Measurements from ENCODE around the gene HIPK1. TPM values are rescaled to one million over a fixed set of nuclear protein-coding genes. Genes with fewer than 3 reads are reported as not detected.

HIPK1 gene
- total and polyA plus RNA-seq, 2 experiments from 2014 or later = 8.7 to 31.6 TPM

DNA sequence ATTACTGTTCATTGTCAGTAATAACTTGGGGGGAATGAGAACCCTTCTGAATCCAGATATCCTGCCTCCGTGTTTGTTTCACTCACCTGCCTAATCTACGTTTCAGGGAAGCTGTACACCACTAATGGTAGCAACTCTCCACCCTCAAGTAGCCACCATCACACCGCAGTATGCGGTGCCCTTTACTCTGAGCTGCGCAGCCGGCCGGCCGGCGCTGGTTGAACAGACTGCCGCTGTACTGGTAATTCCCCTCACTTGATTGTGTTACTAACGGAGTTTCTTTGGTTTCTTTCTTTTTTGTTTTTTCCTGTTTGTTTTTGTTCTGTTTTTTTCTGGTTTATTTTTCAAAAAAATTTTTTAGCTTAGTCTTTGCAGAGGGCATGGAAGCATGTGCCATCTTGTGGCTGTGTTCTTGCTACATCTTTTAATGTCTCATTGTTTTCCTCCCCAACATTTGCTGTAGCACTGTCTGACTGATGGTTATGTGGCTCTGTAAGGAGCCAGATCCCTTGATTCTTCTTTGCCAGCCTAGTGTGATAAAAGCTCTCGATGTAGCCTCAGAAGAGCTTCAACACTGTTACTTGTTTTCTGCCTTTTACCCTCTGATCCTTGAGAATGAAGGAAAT, 34.3 kb downstream of the HIPK1 start:
- no peaks in the 10 kb centered on the region for H3K79me2 ChIP-seq
- DNase-seq (ENCODE audit: low spot score) = no peak
- H3K9me3 ChIP-seq (ENCODE audit: low read depth) = no peaks in the 10 kb centered on the region
- no peak overlapping the region for H3K4me2 ChIP-seq
- H3K27me3 ChIP-seq = no peaks in the 10 kb centered on the region
- no peaks in the 10 kb centered on the region for H4K20me1 ChIP-seq (ENCODE audit: insufficient read depth, poor library complexity, severe bottlenecking)
- H3K4me3 ChIP-seq = no peak overlapping the region
- TF ChIP-seq EZH2 (IDR thresholded peaks at IDR 0.05; ENCODE audit: borderline replicate concordance) = no peak
- no peak for TF ChIP-seq EZH2phosphoT487 (IDR thresholded peaks at IDR 0.05; ENCODE audit: low read depth, severe bottlenecking, unreplicated experiment)
- TF ChIP-seq, protein P1, sequence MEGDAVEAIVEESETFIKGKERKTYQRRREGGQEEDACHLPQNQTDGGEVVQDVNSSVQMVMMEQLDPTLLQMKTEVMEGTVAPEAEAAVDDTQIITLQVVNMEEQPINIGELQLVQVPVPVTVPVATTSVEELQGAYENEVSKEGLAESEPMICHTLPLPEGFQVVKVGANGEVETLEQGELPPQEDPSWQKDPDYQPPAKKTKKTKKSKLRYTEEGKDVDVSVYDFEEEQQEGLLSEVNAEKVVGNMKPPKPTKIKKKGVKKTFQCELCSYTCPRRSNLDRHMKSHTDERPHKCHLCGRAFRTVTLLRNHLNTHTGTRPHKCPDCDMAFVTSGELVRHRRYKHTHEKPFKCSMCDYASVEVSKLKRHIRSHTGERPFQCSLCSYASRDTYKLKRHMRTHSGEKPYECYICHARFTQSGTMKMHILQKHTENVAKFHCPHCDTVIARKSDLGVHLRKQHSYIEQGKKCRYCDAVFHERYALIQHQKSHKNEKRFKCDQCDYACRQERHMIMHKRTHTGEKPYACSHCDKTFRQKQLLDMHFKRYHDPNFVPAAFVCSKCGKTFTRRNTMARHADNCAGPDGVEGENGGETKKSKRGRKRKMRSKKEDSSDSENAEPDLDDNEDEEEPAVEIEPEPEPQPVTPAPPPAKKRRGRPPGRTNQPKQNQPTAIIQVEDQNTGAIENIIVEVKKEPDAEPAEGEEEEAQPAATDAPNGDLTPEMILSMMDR (IDR thresholded peaks at IDR 0.05; ENCODE audit: poor library complexity) = no peak
- WGBS (ENCODE audit: low lambda C conversion rate, missing lambda C conversion rate) = 97% methylated on average over 12 of the region's 12 CpGs
- H3K27ac ChIP-seq = no peak overlapping the region
- H3K4me1 ChIP-seq (ENCODE audit: insufficient read depth) = no peaks in the 10 kb centered on the region
- H2AFZ ChIP-seq = no peak overlapping the region
- peaks cover 4% of the 10 kb centered on the region for H3K36me3 ChIP-seq (replicated peaks; ENCODE audit: insufficient read depth, low read depth)
- no peaks in the 10 kb centered on the region for H3K9me2 ChIP-seq (replicated peaks; ENCODE audit: insufficient read depth)

DNA sequence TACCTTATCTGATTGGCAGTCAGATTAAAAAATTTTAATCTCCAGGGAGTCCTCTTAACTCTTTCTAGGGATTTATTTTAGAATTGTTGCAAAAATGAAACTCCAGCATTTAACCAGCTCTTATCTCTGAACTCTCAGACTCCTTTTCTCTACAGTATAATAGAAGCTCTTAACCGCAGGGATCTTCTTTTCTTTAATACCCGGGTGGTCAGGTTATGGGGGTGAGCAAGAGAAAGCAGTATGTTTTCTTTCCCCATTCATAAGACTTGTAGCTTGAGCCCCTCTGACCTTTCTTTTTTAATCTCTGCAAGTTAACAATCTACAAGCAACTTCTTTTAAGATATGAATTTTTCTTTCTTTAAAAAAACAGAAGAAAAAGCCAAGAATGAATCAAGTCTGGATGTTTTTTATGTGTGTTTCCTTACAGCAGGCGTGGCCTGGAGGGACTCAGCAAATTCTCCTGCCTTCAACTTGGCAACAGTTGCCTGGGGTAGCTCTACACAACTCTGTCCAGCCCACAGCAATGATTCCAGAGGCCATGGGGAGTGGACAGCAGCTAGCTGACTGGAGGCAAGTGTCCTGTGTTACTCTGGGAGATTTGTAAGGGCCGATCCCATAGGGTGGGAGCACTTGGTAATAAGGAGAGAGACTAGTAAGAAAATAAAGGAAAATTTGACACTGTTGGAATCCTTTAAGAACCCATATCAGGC, 36.7 kb downstream of the HIPK1 start:
- no peaks in the 10 kb centered on the region for H3K9me2 ChIP-seq (replicated peaks; ENCODE audit: insufficient read depth)
- H2AFZ ChIP-seq = no peak overlapping the region
- H3K4me3 ChIP-seq = no peak overlapping the region
- no peak for TF ChIP-seq EZH2phosphoT487 (IDR thresholded peaks at IDR 0.05; ENCODE audit: low read depth, severe bottlenecking, unreplicated experiment)
- TF ChIP-seq EZH2 (IDR thresholded peaks at IDR 0.05; ENCODE audit: borderline replicate concordance) = no peak
- TF ChIP-seq, protein P1 (IDR thresholded peaks at IDR 0.05; ENCODE audit: poor library complexity) = no peak
- H4K20me1 ChIP-seq (ENCODE audit: insufficient read depth, poor library complexity, severe bottlenecking) = no peaks in the 10 kb centered on the region
- H3K4me1 ChIP-seq (ENCODE audit: insufficient read depth) = no peaks in the 10 kb centered on the region
- no peaks in the 10 kb centered on the region for H3K9me3 ChIP-seq (ENCODE audit: low read depth)
- no peak for DNase-seq (ENCODE audit: low spot score)
- H3K4me2 ChIP-seq = no peak overlapping the region
- WGBS (ENCODE audit: low lambda C conversion rate, missing lambda C conversion rate) = 90% methylated on average over 4 of the region's 4 CpGs
- no peaks in the 10 kb centered on the region for H3K27me3 ChIP-seq
- H3K27ac ChIP-seq = no peak overlapping the region
- H3K36me3 ChIP-seq (replicated peaks; ENCODE audit: insufficient read depth, low read depth) = peaks cover 4% of the 10 kb centered on the region
- no peaks in the 10 kb centered on the region for H3K79me2 ChIP-seq

DNA sequence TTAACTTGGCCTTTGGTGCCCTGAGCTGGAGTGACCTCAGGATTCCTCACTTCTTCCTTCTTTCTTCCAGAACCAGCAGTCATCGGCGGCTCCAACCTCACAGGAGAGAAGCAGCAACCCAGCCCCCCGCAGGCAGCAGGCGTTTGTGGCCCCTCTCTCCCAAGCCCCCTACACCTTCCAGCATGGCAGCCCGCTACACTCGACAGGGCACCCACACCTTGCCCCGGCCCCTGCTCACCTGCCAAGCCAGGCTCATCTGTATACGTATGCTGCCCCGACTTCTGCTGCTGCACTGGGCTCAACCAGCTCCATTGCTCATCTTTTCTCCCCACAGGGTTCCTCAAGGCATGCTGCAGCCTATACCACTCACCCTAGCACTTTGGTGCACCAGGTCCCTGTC, 43.8 kb downstream of the HIPK1 start:
- Histone ChIP-seq H3K27ac (no peak overlapping the region), H3K9me3 (ENCODE audit: low read depth) (no peaks in the 10 kb centered on the region), H4K20me1 (ENCODE audit: insufficient read depth, poor library complexity, severe bottlenecking) (no peaks in the 10 kb centered on the region), H3K27me3 (no peaks in the 10 kb centered on the region), H3K4me1 (ENCODE audit: insufficient read depth) (peaks cover 7% of the 10 kb centered on the region), H3K79me2 (no peaks in the 10 kb centered on the region), H3K4me2 (no peak overlapping the region), H2AFZ (no peak overlapping the region), H3K36me3 (replicated peaks; ENCODE audit: insufficient read depth, low read depth) (no peaks in the 10 kb centered on the region), H3K9me2 (replicated peaks; ENCODE audit: insufficient read depth) (no peaks in the 10 kb centered on the region), H3K4me3 (no peak overlapping the region)
- 95% methylated on average over 9 of the region's 9 CpGs for WGBS (ENCODE audit: low lambda C conversion rate, missing lambda C conversion rate)
- TF ChIP-seq EZH2phosphoT487 (IDR thresholded peaks at IDR 0.05; ENCODE audit: low read depth, severe bottlenecking, unreplicated experiment) (no peak), EZH2 (IDR thresholded peaks at IDR 0.05; ENCODE audit: borderline replicate concordance) (no peak)
- TF ChIP-seq, protein P1 (IDR thresholded peaks at IDR 0.05; ENCODE audit: poor library complexity) = no peak
- no peak for DNase-seq (ENCODE audit: low spot score)

Measured in hepatocyte (in vitro differentiated cells).